SH-SY5Y (cell line): Measurements from ENCODE around the gene BET1.

ENCODE experiments used
- GATA2 ChIP-seq: IDR thresholded peaks from 2 replicates; pipeline ENCODE4 v1.6.1; 2011; ENCODE audit warnings: mild to moderate bottlenecking, low read depth, low read length
- GATA3 ChIP-seq: IDR thresholded peaks from 2 replicates; pipeline ENCODE4 v1.6.1; 2011; ENCODE audit warnings: low read depth, mild to moderate bottlenecking, low read length, moderate library complexity

- no peak for TF ChIP-seq GATA2
- TF ChIP-seq GATA3: no peak
These were observed 19.1 kb downstream of the BET1 start for GRCh38 chr7:93985101-93985500.
